22Rv1 (cell line): ENCODE data around the gene BTN2A1.
"Not testable (repeated sequence)": the region's sequence is repeated elsewhere in the genome, so short reads cannot be mapped to it uniquely, and the experiment has no call there.

ENCODE experiments used
- H3K27ac ChIP-seq: fragments of 450-650 bp; 2 replicates; pipeline ENCODE4 v1.5.1; 2017
- ZFX ChIP-seq: fragments of 450-650 bp; IDR thresholded peaks from 2 replicates; pipeline ENCODE4 v1.6.1; 2017; ENCODE audit warnings: antibody characterized with exemption, borderline replicate concordance
- TF ChIP-seq, protein P1 (sequence below): fragments of 450-650 bp; IDR thresholded peaks from 2 replicates; pipeline ENCODE4 v1.5.1; 2017; ENCODE audit warnings: mild to moderate bottlenecking

BTN2A1 gene

DNA sequence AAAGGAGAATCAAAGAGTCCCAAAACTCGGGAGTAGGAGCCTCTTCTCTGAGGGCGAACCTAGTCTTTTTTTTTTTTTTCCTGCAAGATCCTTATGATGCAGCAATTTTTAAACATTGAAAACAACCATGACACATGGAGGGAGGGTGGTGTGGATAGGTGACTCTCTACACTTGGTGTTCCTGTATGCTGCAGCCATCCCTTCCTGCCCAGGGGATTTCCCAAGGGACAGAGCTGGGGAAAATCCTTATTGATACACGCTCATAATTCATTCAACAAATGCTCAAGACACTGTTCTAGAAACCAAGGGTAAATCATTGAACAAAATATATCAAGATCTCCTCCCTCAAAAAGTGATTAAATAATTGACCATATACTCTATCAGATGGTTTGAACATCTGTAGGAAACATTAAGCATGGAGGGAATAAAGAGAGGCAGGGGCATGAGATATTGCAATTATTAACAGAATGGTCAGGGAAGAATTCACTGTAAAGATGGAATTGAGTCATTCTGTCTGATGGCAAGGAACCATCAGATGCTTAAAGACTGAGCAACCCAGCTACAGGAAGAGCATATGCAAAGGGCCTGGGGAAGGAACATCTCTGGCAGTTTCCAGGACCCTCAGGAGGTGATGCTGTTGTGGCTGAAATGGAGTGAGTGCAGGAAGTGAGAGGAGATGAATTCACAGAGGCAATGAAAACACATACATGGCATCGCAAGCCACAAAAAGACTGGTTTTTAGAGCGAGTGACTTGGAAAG, 30.9 kb upstream of the BTN2A1 start:
- no peak overlapping the region for H3K27ac ChIP-seq
- TF ChIP-seq, protein P1, sequence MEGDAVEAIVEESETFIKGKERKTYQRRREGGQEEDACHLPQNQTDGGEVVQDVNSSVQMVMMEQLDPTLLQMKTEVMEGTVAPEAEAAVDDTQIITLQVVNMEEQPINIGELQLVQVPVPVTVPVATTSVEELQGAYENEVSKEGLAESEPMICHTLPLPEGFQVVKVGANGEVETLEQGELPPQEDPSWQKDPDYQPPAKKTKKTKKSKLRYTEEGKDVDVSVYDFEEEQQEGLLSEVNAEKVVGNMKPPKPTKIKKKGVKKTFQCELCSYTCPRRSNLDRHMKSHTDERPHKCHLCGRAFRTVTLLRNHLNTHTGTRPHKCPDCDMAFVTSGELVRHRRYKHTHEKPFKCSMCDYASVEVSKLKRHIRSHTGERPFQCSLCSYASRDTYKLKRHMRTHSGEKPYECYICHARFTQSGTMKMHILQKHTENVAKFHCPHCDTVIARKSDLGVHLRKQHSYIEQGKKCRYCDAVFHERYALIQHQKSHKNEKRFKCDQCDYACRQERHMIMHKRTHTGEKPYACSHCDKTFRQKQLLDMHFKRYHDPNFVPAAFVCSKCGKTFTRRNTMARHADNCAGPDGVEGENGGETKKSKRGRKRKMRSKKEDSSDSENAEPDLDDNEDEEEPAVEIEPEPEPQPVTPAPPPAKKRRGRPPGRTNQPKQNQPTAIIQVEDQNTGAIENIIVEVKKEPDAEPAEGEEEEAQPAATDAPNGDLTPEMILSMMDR = no peak
- no peak for TF ChIP-seq ZFX

DNA sequence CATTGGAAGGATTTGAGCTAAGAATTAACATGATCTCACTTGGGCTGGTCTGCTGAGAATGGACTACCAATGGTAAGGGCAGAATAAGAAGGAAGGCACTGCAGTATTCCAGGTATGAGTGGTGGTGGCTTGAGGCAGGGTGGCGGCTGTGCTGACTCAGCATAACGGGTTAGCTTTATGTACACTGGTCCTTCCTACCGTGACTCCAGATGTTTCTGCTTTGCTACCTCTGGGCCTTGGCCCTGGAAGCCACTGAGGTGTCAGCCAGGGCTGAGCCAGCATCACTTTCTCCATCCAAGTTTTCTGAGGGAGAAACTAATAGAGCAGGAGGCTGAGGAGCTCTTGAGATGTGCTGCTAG, 30.3 kb upstream of the BTN2A1 start:
- no peak overlapping the region for H3K27ac ChIP-seq
- TF ChIP-seq ZFX = no peak
- TF ChIP-seq, protein P1 = no peak

DNA sequence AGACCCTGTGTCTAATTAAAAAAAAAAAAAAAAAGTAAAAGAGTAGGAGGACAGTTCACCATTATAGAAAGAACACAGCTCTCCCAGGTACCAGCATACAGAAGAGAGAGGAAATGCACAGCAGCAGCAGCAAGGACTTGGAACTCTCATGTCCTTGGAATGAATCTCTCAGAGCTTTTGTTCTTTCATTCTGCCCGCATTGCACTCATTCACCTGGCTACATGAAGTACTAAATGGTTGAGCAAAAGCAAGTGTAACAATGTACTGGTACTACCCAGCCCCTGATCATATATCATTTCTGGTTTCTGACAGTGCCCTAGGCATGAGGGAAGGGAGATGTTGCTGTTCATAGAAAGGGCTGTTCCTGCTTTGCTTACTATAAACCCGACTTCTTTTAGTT, 29.5 kb upstream of the BTN2A1 start:
- H3K27ac ChIP-seq = no peak overlapping the region
- TF ChIP-seq, protein P1 = no peak
- TF ChIP-seq ZFX = no peak

DNA sequence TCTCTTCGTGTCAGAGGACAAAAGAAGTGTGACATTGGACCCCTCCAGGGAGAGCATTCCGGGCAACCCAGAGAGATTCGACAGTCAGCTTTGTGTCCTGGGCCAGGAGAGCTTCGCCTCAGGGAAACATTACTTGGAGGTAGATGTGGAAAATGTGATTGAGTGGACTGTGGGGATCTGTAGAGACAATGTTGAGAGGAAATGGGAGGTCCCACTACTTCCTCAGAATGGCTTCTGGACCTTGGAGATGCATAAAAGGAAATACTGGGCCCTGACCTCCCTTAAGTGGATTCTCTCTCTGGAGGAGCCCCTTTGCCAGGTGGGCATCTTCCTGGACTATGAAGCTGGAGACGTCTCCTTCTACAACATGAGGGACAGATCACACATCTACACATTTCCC, 27.0 kb upstream of the BTN2A1 start:
- no peak overlapping the region for H3K27ac ChIP-seq
- TF ChIP-seq ZFX = no peak
- TF ChIP-seq, protein P1 = no peak

DNA sequence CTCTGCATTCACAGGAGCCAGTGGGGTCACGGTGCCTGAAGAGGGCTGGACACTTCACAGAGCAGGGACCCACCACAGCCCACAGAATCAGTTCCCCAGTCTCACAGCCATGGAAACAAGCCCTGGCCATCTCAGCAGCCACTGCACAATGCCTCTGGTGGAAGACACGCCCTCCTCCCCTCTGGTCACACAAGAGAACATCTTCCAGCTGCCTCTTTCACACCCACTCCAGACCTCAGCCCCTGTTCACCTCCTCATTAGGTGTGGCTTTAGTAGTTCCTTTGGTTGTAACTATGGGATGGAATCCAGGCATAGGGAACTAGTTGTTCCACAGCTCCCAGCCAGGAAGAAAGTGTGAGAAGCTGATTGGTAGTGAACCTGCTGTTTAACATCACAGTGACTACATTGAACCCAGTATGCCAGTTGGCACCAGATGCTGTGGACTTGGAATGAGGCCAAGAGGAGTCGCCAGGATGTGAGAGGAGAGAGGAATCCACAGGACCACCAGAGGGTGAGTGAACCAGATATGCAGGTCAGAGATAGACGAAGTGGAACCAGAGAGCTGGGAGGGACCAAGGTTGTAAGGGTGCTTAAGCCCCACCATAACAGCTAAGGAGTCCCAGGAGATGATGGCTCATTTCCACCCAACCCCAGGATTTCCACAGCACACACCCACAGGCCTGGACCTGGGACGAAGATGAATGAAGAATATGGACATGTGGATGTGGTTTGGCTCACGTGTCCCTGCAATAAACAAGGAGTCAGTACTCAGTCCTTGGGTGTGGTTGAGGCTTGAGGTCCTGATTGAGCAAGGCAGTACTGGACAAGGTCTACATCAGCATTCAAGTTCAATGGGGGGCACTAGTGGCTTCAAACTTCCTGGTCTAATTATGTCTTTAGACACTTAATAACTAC, 26.2 kb upstream of the BTN2A1 start:
- no peak overlapping the region for H3K27ac ChIP-seq
- TF ChIP-seq ZFX = no peak
- TF ChIP-seq, protein P1 = no peak

DNA sequence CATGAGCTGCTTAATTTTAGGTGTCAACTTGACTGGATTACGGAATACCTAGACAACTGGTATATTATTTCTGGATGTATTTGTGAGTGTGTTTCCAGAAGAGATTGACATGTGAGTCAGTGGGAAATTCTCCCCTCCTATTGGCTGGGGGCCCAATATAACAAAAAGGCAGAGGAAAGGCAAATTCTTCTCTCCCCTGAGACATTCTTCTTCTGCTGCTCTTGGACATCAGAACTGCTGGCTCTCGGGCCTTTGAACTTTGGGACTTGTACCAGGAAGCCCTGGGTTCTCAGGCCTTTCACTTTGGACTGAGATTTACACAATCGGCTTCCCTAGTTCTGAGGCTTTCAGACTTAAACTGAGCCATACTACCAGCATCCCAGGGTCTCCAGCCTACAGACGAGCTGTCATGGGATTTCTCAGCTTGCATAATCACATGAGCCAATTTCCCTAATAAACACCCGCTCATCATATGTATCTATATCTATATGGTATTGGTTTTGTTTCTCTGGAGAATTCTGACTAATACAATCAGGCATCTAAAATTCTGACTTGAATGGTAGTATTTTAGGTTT, 25.0 kb upstream of the BTN2A1 start:
- H3K27ac ChIP-seq = no peak overlapping the region
- TF ChIP-seq ZFX = no peak
- TF ChIP-seq, protein P1 = no peak

DNA sequence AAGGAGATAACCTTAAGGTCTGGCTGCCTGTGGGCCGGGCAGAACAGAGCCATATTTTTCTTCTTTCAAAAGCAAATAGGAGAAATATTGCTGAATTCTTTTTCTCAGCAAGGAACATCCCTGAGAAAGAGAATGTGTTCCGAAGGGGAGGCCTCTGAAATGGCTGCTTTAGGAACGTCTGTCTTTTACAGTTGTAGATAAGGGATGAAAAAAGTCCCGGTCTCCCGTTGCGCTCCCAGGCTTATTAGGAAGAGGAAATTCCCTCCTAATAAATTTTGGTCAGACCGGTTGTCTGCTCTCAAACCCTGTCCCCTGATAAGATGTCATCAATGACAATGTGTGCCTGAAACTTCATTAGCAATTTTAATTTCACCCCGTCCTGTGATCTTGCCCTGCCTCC, 24.1 kb upstream of the BTN2A1 start:
- H3K27ac ChIP-seq = not testable (repeated sequence)
